GM12864 (cell line): ENCODE data around the gene DYNLL1.
"Not testable (repeated sequence)": the region's sequence is repeated elsewhere in the genome, so short reads cannot be mapped to it uniquely, and the experiment has no call there.

Experiments used
- DNase-seq: peaks from one replicate; pipeline ENCODE4 v3.0.0-alpha.2; 2011; ENCODE audit warnings: low read depth
- H3K4me3 ChIP-seq: 2 replicates; pipeline ENCODE4 v1.5.1; 2011; ENCODE audit warnings: mild to moderate bottlenecking, low read depth, low read length, control low read depth
- CTCF ChIP-seq: IDR thresholded peaks from 2 replicates; pipeline ENCODE4 v1.5.1; 2011; ENCODE audit warnings: low read depth, mild to moderate bottlenecking, moderate library complexity, low read length, control low read depth, inconsistent platforms; ENCODE audit errors: missing control alignments

DYNLL1 gene

GRCh38 chr12:120495731-120496412, at the start of gene DYNLL1:
DYNLL1 (plus strand) TSS chr12:120496113; CDS start chr12:120496422, 309 bp downstream.
- peak within 1 kb of the TSS; percentile 99 for H3K4me3 ChIP-seq
- peak; percentile 90 for DNase-seq
- TF ChIP-seq CTCF, result no peak

- not testable (repeated sequence) for DNase-seq
- H3K4me3 ChIP-seq, result peak overlapping the region; percentile 93
Observed at GRCh38 chr12:120446844-120447178, 49.1 kb upstream of the DYNLL1 start.

GRCh38 chr12:120447992-120448391, 47.9 kb upstream of the DYNLL1 start:
- no peak for TF ChIP-seq CTCF
- no peak overlapping the region for H3K4me3 ChIP-seq
- DNase-seq, result no peak

- not testable (repeated sequence) for DNase-seq, H3K4me3 ChIP-seq
Observed at GRCh38 chr12:120452524-120452923, 43.4 kb upstream of the DYNLL1 start.

- no peak for TF ChIP-seq CTCF
- no peak for DNase-seq
- H3K4me3 ChIP-seq, result no peak overlapping the region
Observed at GRCh38 chr12:120453060-120453750, 42.7 kb upstream of the DYNLL1 start.

GRCh38 chr12:120453977-120454376, 41.9 kb upstream of the DYNLL1 start:
- DNase-seq, result no peak
- no peak overlapping the region for H3K4me3 ChIP-seq
- TF ChIP-seq CTCF, result peak; percentile 76

GRCh38 chr12:120455302-120455701, 40.6 kb upstream of the DYNLL1 start:
- no peak overlapping the region for H3K4me3 ChIP-seq
- no peak for DNase-seq
- no peak for TF ChIP-seq CTCF

- peak; percentile 43 for TF ChIP-seq CTCF
- no peak overlapping the region for H3K4me3 ChIP-seq
- no peak for DNase-seq
Observed at GRCh38 chr12:120457133-120457532, 38.8 kb upstream of the DYNLL1 start.
